ENCODE results near the gene PRPS1L1.

PRPS1L1 gene

DNA sequence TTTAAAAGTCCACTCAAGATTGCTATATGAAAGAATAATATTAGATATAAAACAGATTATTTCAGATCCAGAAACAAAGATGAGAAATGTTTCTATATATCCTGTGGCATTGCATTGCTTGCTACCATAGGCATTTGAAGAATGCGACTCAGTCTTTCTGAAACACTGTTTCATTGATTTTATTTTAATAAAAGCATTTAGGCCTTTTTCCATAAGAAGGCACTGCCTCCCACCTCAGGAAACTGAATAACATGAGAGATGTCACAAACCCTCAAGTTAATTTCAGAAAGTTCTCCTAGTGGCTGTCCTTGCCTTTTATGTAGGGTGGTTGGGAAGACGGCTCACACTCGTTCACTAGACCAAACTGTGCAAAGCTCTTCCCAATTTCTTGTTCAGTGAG, 23.3 kb downstream of the PRPS1L1 start:
- no peak for DNase-seq

DNA sequence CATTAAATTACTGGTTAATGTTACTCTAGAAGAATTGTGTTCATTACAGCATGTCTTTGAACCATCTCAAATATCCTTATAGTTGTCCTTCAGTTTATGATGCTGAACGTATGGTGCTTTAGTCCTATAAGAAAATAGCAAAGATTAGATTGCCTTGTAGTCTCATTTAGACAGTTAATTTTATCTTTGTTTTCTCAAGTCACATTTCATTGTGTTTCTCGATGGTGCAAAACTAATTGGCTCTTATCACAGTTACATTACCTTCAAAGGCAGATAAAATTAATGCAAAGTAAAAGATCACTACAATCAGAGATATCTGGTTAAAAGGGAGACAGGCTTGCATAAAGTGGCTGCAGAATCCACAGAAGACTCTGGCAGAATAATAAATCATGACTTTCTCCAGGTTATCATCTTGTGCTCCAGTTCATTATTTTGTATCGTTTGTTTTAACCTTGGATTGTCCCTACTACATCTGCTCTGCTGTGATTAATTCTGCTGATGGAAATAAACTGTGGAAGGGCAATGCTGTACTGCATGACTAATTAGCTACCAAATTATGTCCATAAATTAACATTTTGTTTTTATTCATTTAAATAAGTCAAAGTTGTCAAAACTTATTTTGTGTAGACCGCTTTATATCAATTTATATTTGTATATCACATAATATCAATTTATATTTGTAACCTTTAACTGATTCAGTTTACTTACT, 24.2 kb downstream of the PRPS1L1 start:
- DNase-seq = no peak

DNA sequence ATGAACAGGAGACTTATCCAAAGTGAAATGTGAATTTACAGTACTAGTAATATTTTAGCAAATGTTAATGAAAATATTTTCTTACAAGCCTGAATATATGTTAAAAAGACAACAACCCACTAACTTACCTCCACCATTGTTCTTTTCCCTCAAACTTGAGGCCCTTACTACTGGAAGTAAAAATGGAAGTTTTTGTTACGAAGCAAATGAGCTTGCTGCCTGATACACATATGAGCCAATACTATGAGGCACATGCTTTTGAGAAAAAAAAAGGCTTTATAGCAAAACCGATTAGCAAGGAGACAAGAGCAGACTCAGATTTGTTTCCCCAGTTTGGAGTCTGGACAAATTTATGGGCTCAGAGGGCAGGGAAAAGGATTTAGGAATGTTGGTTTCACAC, 29.0 kb downstream of the PRPS1L1 start:
- no peak for DNase-seq

DNA sequence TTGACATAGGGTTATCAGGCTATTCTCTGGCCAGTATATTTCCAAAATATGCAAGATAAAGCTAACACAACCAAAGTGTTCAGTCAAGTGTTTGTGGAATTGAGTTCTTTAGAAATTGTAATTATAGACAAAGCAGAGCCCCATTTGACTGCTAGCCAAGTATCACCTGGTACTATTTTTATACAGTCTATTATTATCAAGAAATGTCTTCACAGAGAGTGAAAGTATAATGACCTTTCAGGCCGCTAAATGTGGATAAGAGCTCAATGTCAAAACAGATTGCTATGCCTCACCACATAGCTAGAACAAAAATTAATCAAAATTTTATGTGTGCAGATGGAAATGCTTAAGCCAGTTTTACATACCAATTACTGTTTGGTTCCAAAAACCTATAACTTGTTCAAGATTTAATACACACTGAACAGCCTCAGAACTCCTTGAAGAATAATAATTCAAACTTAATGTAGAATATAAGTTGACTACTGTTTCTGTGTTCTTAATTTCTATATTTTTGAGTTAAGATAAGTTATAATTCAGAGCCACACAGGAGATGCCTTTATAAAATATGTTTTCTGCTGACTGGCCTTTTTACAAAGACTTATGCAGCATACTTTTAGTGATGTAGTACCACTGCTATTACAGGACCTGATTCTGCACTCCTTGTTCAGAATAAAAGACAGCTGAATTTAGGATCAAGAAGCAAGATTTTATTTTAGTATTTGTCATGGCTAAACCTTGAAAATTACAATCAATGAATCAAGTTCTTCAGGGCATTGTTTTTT, 31.0 kb downstream of the PRPS1L1 start:
- no peak for DNase-seq

DNA sequence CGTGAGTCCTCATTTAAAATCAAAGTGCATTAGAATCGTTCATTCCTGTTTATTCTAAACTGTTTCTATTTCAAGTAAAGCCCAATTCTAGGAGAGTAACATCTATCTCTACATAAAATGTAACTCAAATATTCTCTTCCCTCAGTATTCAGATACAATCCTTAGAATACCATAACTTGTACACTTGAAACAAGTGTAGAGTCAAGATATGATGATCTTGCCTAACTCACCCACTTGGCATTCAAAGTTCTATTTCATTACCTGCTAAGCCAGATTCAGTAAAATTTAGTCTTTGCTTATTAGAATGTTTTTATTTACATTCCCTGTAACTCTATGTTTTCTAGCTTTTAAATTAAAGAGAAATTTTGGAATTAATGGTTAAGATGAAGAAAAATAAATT, 31.6 kb downstream of the PRPS1L1 start:
- DNase-seq = no peak

DNA sequence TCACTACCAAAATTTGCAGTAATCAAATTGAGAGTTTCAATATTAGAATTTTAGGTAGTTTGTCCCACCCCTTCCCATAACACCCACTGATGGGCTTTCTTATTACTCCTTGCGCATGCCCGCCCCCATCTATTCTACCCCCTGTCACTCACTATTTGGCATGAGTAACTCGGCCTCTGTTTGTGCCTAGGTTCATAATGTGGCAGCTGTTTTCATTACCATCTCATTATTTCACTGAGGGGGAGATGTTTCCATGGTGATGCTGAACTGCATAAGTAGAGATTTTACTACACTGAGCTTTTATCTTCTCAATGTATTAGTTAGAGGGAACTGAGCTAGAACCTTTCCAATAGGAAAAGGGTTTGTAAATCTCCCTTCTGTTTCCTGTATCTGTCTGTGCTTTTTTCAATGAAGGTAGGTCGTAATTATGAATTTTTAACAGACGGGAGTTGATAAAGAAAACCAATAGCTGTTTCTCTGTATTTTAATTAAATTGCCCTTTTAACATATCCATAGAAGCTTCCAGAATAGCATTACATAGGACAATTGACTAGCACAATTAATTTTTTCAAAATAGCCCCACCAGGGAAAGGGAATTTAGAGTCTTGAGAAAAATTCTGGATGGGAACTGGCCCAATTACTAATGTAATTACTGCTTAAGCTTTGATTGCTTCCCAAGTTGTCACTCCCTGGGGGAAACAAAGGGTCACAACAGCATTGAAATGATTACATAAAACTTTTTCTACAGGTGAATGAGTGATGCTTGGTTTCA, 33.4 kb downstream of the PRPS1L1 start:
- DNase-seq = no peak

DNA sequence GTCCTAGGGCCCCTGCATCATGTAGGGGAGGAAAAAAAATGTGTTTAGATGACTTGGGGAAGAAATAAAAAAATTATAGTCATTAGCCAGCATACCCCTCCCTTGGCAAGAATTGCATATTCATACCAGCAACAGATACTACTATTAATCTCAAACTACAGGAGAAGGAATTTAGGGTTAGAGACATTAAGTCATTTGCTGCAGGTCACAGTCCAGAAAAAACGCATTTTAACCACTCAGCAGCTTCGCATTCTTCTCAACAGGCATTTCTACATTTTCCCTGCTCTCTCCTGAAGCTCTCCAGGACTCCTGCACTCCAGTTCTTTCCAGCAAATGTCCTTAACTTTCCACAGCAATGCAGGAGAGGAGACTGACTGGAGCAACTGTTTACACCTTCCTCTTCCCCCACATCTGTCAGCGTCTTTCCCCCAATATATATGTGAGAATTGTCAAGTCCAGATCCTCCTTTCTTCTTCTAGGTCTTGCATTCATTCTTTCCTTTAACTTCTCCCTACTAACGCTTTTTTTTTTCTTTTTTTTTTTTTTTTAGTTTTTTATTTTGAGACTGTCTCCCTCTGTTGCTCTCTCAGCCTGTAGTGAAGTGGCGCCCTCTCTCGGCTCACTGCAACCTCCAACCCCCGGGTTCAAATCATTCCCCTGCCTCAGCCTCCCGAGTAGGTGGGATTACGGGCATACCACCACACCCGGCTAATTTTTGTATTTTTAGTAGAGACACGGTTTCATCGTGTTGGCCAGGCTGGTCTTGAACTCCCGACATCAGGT, 35.6 kb downstream of the PRPS1L1 start:
- peak in 1 of 2 donors; percentile 28 for DNase-seq

DNA sequence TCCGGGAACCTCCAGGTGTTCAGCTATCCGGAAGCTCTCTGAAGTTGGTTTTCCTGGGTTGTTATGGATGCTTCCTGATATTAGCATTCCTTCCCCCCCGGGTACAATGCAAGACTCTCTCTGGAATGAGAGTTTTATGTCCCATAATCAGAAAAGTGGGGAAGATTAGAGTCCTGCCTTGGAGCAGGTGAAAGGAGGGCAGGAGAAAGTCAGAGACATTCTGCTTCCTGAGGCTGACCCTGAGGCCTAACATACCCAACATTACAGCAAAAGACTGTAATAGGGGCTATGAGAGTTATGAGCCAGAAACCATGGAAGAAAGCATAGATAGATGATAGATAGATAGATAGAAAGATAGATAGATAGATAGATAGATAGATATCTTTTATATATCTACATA, 36.9 kb downstream of the PRPS1L1 start:
- no peak for DNase-seq

DNA sequence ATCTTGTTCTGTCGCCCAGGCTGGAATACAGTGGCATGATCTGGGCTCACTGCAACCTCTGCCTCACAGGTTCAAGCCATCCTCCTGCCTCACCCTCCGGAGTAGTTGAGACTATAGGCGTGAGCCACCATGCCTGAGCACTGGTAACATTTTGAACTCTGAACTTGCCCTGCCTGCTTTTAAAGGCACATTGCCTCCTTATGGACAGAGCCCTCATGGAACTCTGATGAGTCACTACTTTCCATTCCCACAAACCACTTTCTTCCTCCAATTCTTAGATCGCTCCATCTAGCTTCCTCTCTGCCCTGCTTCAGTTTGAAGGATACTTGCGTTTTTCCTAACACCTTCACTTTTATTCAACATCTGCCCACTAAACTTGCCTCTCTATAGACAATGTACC, 38.1 kb downstream of the PRPS1L1 start:
- DNase-seq = peak in 1 of 2 donors; percentile 4

DNA sequence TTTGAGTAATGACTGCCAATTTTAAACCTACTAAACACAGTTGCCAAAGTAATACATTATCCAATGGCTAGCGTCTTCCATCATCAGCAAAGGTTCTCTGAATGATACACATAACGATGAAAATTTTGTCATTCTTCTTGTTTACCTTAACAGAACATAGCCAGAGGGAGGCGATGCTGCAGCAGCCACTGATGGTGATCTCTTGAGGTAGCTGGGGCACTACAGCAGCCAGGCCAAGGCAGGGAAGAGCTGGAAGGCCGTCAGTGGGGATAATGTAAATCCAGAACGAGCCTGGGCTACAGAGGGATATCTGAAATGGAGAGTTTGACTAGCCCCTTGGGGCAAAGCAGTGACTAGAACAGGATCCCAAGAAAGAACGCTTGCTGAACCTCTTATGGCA, 38.8 kb downstream of the PRPS1L1 start:
- no peak for DNase-seq

DNA sequence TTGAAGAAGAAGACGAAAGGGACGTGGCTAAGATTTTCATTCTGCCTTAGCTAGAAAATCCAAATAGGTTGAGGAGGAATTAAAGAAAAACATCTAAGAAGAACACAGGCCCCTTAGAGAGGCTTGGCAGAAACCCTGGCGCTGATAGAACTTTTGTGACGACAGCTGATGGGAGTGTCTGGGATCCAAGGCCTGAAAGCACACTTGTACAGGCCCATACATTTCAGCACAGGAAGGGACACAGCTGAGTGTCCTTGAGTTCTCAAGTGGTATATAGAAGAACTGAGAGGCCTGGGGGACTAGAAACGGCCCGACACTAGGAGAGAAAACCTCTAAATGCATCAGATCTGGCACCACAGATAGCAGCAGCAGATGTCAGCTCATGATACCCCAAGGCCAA, 39.5 kb downstream of the PRPS1L1 start:
- DNase-seq = no peak

DNA sequence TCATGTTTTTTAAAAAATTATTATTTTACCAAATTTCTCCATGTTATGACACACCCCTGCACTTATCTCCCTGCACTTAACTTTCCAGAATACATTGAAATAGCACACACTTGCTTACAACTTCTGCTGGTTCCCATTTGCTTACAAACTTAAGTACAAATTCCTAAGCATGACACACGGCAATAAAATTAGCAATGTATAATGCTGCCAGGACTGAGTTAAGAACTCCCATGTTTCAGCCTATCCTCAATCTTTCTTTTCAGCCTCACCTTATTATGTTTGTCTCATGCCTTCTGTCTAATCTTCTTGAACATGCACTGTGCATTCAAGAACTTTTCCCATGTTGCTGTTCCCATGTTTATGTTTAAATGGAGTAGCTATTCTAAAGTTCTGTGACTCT, 40.8 kb downstream of the PRPS1L1 start:
- no peak for DNase-seq

DNA sequence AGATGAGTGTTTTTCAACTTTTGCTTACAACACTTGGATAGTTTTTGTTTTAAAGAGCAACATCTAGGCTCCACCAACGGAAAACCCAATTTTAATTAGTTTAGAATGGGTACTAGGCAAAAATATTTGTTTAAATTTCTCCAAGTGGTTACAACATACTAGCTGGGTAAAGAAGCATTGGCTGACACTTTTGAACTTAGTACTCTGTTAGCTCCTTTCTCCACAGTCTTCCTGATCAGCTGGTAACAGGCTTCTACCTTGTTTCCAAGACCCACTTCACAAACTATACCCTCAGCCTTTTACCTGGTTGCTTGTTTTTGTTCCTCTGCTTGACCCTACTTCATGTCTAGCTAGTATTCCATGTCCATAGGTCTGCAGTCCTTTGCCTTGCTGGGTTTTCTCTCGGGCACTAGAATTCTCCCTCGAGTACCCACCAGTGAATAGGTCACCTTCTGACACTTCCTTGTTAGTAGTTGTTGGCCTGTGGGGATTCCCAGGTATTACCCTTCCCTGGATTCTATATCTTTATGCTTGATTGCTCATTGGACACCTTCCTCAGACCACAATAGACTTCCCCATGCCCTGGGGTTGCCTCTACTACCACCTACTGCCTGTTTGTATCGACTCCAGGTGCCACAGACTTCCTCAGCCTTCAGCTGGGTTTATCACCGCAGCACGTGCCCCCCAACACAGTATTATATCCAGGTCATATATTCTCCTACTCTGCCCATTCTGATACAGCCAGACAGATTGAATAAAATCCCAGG, 42.0 kb downstream of the PRPS1L1 start:
- no peak for DNase-seq

DNA sequence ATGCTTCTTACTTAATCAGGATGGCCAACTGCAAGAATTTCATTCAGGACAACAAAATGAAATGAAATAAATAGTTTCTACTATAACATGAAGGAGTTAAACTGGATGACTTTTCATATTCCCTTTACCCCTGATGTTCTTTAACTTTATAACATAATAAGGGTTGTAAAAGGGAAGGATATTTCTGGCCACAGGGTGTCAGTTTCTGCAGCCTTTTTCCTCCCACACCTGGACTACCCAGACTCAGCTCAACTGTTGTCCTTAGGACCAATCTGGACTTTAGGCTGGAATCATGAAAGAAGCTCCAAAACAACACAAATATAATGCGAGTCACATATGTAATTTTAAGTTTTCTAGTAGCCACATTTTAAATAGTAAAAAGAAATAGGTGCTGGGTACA, 43.4 kb downstream of the PRPS1L1 start:
- no peak for DNase-seq

DNA sequence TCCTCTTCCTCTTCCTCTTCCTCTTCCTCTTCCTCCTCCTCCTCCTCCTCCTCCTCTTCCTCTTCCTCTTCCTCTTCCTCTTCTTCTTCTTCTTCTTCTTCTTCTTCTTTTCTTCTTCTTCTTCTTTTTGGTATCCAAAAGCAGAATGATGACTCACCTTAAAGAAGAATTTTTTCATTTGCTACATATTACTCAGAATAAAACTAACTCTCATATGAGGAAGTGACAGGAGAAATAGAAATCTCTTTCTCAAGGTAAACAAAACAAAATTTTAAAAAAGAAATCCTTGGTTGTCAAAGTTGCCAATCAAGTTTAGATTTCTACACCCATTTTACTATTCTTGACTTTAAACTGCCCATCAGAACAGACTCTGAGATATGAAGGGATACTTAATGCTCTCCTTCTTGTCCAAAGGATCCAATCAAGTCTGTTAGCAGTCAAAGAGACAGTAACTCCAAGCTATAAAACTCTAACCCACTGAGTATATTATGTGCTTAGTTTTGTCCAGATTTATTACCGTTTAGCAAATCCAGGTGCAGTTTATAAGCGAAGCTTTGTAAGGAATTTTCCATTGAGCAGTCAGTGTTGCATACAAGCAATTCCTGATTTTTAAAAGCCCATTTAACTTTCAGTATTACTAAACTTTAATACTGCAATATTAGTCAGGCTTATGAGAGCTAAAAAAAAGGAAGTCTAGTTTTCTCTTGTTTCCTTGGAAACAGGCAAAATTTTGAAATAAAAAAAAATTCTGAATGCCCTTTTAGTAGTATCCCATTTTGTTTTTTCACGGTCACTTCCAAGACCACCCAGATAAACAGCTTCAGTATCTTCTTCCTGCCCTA, 44.2 kb downstream of the PRPS1L1 start:
- DNase-seq = peak; percentile 73 to 79

DNA sequence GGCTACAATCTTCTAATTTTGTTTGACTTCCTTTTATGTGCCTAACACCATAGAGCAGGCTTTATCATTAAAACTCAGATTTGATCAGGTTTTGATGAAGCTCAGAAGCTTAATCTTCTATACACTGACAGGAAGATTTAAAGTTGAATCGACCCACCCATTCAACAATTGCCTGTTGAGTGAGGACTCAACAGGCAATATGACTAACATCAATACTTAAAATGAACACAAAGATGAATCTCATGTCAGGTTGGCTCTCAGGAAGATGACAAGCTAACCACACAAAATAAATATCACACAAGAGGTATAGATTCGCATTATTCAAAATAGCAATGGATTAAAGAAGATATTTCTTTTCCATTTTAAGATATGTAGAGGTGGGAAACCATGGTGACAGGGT, 50.7 kb downstream of the PRPS1L1 start:
- no peak for DNase-seq
